ENCODE data around the gene LYRM9. TPM values are rescaled to one million over a fixed set of nuclear protein-coding genes. Genes with fewer than 3 reads are reported as not detected.
A peak's percentile ranks its signal among the peaks of the same experiment; 100 is the strongest.
"Not testable (repeated sequence)": the region's sequence is repeated elsewhere in the genome, so short reads cannot be mapped to it uniquely, and the experiment has no call there.

Gene LYRM9
- total and polyA plus RNA-seq, 8 donors: 0.58 to 20.3 (median 11.5) TPM

- TF ChIP-seq EP300 (IDR thresholded peaks at IDR 0.05) (no peak), POLR2A (IDR thresholded peaks at IDR 0.05) (no peak), POLR2AphosphoS5 (IDR thresholded peaks at IDR 0.05) (no peak), CTCF (IDR thresholded peaks at IDR 0.05) (no peak)
- intact Hi-C loops (cut with DNase I; ENCODE audit: low total_unique reads): no loop called here
- H3K27ac ChIP-seq: no peak overlapping the region
- no peaks in the 10 kb centered on the region for H3K9me3 ChIP-seq
- no peak overlapping the region for H3K4me3 ChIP-seq
- peaks cover 0 to 11% (median 0%) of the 10 kb centered on the region in 4 donors for H3K4me1 ChIP-seq
- DNase-seq: no peak
- no peaks in the 10 kb centered on the region for H3K36me3 ChIP-seq
- 80 to 92% (median 87%) methylated on average over 3 of the region's 3 CpGs for WGBS, 5 donors
- no peaks in the 10 kb centered on the region for H3K27me3 ChIP-seq
Measured at GRCh38 chr17:27848931-27849330, 44.2 kb downstream of the LYRM9 start.

DNA sequence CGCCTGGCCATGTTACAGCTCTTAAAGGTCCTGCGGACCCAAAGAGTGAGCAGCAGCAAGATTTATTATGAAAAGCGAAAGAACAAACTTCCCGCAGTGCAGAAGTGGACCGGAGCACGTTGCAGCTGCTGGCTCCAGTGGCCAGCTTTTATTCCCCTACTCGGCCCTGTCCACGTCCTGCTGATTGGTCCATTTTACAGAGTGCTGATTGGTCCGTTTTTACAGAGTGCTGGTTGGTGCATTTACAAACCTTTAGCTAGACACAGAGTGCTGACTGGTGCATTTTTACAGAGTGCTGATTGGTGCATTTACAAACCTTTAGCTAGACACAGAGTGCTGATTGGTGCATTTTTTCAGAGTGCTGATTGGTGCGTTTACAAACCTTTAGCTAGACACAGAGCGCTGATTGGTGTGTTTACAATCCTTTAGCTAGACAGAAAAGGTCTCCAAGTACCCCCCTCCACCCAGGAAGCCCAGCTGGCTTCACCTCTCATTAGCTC lies 46.3 kb downstream of the LYRM9 start:
- H3K4me3 ChIP-seq; DNase-seq; H3K36me3 ChIP-seq; H3K27ac ChIP-seq; H3K9me3 ChIP-seq; H3K27me3 ChIP-seq; intact Hi-C loops (cut with DNase I; ENCODE audit: low total_unique reads): not testable (repeated sequence)
- peaks cover 0 to 11% (median 0%) of the 10 kb centered on the region in 4 donors for H3K4me1 ChIP-seq
- WGBS, 5 donors: 80 to 91% (median 91%) methylated on average over 11 of the region's 11 CpGs

GRCh38 chr17:27846042-27846655 lies 47.0 kb downstream of the LYRM9 start:
- intact Hi-C loops (cut with DNase I; ENCODE audit: low total_unique reads): no loop called here
- Histone ChIP-seq H3K27me3 (no peaks in the 10 kb centered on the region), H3K27ac (no peak overlapping the region), H3K4me1 (peaks cover 0 to 11% (median 0%) of the 10 kb centered on the region in 4 donors), H3K36me3 (no peaks in the 10 kb centered on the region), H3K4me3 (no peak overlapping the region), H3K9me3 (no peaks in the 10 kb centered on the region)
- TF ChIP-seq CTCF (IDR thresholded peaks at IDR 0.05): no peak
- no peak for TF ChIP-seq EP300 (IDR thresholded peaks at IDR 0.05)
- no peak for TF ChIP-seq POLR2AphosphoS5 (IDR thresholded peaks at IDR 0.05)
- no peak for TF ChIP-seq POLR2A (IDR thresholded peaks at IDR 0.05)
- 63 to 81% (median 75%) methylated on average over 23 of the region's 23 CpGs for WGBS, 5 donors
- peak in 1 of 2 donors; percentile 20 for DNase-seq

DNA sequence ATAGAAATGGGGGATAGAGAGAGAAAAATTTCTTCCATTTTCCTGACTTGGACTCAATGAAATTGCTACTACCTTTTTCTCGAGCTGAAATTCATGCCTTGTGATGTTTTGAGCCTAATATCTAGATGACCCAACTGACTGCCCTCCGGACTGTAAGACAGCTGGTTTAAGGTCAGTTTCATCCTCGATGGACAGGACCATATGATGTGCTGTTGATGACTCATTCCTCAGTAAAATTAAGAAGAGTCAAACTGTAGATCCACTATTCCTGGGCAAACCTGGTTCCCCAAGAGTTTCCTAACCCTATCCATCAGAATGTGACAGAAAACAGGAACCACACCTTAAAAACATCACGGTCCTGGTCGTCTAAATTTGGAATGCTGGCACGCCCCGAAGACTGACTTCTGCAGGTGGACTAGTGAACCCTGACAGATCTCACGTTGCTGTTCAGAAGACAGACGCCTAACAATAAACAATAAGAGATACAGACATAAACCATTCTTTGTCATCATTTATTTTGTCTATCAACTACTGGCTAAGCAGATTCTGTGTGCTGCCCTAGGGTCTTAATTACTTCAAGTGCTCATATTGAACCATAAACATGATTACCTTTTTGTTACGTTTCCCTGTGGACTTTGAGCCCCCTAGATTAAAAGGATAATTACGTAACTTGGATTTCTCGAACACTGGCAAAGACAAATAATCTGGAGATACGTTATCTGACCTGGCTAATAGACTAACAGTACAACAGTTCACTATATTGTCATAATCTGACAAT lies 47.7 kb downstream of the LYRM9 start:
- Histone ChIP-seq H3K27me3 (no peaks in the 10 kb centered on the region), H3K4me1 (peaks cover 0 to 11% (median 0%) of the 10 kb centered on the region in 4 donors), H3K27ac (no peak overlapping the region), H3K9me3 (no peaks in the 10 kb centered on the region), H3K4me3 (no peak overlapping the region), H3K36me3 (no peaks in the 10 kb centered on the region)
- intact Hi-C loops (cut with DNase I; ENCODE audit: low total_unique reads): no loop called here
- TF ChIP-seq POLR2A (IDR thresholded peaks at IDR 0.05) (no peak), EP300 (IDR thresholded peaks at IDR 0.05) (no peak), POLR2AphosphoS5 (IDR thresholded peaks at IDR 0.05) (no peak), CTCF (IDR thresholded peaks at IDR 0.05) (no peak)
- peak in 1 of 2 donors; percentile 23 for DNase-seq
- 29 to 44% (median 35%) methylated on average over 13 of the region's 13 CpGs for WGBS, 5 donors
